Kidney capillary endothelial cell (primary cell): ENCODE data around the gene HSPB6.

Experiments used
- DNase-seq: peaks from one replicate; pipeline ENCODE4 v3.0.0-alpha.2; 2018; ENCODE audit warnings: low spot score

HSPB6 gene

DNA sequence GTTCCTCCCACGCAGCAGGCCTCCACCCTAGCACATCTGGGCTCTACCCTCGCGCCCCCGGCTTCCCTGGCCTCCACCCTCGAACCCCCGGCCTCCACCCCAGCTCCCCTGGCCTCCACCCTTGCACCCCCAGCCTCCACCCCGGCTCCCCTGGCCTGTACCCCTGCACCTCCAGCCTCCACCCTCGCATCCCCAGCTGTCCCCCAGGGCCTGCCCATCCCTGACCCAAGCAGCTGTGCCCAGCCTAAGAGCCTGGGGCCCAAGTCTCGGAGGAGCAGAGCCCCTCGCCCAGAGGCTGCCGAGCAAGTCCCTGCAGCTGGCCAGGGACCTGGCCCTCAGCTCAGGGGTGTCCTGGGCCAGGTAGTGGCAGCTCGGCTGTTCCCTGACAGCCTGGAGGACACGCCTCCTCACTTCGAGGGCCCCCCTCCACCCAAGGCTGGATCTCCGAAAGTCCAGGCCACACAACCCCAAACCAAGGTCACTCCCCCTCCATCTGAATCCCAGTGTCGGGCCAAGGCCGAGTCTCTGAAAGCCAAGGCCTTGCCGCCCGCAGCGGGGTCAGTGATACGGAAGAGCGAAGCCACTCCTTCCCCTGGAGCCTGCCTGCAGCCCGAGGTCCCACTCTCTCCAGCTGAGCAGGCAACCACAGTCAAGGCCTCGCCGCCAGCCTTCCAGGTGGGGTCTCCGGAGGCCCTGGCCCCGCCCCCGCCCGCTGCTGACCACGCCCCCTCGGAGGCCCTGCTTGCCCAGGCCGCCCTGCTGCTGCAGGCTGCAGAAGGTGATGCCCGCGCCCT is 10.7 kb upstream of the HSPB6 start:
- no peak for DNase-seq

DNA sequence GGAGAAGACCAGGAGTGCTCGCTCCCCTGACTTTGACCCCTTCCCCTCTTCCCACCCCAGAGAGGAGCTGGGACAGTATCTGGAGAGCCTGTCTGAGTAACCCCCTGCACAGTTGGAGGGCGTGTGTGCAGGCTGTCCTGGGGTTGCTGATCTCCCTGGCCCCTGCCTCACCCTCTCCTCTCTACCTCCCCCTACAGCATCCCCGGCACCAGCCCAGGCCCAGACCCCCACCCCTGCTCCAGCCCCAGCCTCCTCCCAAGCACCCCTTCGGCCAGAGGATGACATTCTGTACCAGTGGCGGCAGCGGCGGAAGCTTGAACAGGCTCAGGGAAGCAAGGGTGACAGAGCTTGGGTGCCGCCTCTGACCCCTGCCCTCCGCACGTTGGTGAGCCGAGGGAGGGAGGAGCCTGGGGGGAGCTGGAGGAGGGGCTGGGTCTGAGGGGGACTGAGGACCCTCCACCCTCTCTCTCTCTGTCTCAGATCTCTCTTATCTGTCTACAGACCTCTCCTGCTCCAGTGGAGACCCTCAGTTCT is 9.8 kb upstream of the HSPB6 start:
- no peak for DNase-seq

DNA sequence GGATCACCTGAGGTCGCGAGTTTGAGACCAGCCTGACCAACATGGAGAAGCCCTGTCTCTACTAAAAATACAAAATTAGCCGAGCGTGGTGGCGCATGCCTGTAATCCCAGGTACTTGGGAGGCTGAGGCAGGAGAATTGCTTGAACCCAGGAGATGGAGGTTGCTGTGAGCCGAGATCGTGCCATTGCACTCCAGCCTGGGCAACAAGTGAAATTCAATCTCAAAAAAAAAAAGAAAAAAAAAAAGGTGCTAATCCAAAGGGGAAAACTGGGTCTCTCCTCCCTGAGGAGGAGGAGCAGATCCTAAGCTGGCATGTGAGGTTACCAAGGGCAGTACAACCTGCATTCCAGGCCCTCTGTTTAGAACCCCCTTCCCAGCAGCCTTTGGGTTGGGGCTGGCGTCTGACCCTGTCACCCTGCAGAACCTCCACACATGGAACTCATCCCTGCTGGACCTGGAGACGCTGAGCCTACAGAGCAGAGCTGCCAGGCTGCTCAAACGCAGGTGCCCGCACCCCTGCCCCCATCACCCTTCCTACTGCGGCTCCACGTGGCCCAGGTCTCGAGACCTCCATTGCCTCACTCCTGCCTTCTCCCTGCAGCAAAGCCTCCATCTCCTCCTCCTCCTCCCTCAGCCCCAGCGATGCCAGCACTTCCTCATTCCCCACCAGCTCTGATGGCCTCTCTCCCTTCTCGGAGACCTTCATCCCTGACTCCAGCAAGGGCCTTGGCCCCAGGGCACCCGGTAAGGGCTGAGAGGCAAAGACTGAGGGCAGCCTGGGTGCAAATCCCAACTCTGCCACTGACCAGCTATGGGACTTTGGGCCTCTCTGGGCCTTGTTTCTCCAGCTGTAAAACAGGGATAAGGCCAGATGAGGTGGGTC is 7.8 kb upstream of the HSPB6 start:
- no peak for DNase-seq

DNA sequence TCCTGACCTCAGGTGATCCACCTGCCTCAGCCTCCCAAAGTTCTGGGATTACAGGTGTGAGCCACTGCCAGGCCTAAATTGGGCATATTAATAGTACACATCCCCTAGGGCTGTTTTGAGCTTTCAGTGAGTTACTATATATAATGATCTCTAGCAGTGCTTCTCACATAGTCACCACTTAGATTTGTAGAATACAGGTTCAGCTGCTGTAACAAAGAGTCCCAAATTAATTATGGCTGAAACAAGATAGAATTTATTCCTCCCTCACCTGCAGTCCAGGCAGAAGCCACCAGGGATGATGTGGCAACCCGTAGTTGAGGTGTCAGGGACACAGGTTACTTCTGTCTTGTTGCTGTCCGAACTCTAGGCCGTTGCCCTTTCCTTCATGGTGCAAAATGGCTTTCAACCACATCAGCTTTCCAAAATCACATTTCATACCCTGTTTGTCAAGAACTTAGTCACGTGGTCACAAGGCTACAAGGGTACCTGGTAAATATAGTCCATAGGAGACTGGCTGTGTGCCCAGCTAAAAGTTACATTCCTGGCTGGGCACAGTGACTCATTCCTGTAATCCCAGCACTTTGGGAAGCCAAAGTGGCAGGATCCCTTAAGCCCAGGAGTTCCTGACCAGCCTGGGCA is 4.0 kb upstream of the HSPB6 start:
- DNase-seq, result no peak

DNA sequence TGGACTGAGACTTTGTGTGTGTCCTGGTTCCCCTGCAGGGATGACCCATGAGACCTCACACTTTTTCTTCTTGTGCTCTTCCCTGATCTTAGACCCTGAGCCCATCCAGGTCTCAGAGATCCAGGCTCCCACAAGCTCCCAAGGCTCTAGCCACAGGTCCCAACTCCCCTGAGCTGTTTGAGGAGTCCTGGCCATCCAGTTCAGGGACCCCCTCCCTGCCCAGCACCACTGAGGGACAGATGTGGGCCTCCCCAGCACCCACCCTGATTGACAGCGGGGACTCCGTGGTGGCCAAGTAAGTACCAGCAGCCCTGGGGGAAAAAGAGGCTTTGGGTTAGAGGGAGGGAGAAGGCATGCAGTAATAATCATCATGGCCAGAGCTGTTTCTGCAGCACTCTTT is 2.9 kb upstream of the HSPB6 start:
- no peak for DNase-seq

DNA sequence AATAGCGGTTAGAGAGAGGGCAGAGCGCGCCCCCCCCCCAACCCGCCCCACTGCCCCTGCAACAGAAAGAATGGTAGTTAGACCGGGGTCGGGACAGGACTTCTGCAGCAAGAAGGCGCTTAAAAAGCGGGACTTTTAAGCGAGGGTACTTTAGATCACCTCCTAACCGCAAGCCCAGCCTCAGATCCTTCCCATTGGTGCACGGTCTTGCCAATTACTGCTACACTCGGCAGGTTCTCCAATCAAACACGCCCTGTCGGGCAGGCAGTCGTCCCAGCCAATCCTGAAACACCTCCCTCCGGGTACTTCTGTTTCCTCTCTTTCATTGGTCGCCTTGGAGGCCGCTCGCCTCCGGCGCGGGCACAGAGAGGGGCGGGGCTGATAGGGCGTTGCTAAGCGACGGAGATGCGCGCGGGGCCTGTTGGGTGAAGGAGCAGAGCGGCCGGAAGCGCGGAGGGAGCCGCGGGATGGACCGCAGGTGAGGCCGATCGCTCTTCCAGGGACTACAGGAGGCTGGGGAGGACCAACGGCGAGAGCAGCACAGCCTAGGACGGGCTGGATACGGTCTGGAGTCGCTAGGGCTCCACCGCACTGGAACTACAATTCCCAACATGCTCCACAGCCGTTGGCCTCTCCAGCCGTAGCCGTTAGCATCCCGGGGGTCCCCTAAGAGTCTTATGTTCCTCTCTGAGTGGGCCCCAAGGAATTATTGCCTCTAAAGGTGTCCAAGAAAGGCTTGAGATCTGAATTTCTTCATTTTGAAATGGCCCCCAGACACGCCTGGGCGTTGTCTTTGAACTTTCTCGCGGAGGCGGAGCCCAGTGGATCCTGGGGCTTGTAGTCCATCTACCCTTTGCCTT is 1.1 kb upstream of the HSPB6 start, which contains the start of gene PROSER3:
TSS of gene PROSER3 (plus strand) at position 428 of the 860 bp plus-strand sequence. CDS start at position 468, 40 bp downstream.
- peak; percentile 99 for DNase-seq

DNA sequence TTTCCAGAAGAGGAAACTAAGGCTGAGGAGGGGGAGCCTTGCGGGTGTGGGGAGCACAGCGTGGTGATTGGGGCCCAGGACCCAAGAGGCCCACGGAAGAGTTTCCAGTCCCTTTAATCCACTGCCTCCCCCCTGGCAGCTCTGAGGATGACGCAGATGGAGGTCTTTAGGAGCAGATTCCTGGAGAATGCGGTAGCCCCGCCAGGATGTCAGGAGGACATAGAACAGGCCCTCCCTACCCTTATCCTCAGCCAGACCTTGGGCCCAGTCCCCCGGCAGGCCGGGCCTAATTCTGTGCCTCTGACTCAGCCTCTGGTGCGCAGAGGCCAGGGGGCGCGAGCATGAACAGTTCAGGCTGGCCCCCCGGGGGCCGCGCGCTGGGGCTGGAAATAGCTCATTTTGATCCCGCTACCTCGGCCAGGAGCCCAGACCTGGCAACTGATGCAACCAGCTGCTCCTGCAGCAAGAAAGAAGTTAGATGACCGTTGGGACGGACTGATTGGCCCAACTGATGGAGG is 461 bp upstream of the HSPB6 start:
- DNase-seq, result peak; percentile 58

DNA sequence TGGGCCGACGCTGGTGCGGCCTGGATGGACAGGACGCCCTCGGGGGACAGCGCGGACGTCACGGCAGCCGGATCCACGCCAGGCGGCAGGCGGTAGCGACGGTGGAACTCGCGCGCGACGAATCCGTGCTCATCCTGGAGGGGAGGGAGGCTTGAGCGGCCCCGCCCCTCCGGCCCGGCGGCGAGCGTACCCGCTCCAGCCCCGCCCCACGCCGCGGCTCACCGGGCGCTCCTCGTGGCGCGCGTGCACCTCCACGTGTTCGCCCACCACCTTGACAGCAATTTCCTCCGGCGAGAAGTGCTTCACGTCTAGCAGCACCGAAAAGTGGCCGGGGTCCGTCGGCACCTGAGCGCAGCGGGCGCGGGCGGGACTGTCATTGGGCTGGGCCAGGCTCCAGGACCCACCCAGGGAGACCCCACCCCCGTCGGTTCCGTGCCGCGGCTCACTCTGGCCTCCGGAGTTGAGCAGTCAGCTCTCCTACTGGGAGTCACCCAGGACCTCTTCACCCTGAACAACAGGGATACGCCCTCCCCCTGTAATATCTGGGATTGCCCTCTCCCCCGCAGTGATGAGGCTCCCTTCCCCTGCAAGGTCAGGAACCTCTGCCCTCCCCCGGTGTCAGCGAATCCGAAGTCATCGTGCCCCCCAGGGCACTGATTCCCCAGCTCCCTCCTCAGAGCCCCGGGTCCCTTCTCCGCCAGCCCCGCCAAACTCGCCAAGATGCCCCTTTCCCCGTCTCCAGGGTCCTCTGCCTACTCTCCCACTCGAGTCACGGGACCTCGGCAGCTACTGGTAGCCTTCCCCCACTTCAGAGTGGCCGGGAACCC is 1.1 kb downstream of the HSPB6 start:
- DNase-seq, result no peak

DNA sequence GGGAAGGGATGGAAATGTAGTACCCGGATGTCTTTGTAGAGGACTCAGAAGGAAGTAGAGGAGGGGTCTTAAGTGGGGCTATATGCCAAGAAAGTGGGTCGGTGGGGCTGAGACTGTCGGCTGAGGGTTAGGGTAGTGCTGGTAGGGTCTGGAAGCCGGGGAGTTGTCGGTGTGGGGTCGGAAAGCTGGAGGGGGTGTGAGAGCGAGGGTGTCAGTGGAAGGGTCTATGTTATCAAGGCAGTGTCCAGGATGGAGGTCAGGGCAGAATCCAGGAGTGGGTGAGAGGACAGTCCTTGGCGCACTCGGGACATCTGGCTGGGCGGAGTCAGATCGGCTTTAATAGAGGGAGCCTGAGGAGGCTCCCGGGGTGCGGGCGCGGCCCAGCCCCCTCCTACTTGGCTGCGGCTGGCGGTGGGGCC is 1.7 kb downstream of the HSPB6 start:
- no peak for DNase-seq

DNA sequence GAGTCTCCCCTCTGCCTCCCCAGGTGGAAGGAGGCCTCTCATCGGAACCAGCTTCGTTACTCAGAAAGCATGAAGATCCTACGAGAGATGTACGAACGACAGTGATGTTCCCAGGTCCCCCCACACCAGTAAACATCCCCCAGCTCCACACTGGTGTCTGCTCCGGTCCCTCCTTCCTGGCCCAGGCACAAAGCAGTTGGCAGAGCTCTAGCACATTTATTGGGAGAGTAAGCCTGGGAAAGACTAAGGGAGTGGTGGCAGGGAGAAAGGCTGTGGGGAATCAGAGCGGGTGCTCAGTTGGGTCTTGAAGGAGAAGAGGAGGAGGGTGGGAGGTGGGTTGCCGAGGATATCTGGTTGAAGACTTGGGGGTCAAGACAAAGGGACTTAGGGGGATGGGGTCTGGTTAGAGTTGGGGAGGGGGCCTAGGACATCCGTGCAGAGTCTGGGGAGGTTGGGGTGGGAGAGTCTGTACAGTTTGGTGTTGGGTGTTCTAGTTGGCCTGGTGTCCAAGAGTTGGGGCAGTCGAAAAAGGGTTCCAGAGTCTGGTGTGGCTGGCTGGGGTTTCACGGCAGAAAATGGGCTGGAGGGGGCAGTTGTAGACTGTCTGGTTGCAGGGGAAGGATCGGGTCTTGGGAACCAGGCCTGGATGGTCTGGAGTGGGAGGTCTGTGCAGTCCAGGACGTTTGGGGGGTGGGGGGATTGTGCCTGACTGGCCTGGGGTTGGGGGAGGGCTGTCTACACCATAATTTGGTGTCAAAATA is 2.3 kb downstream of the HSPB6 start:
- no peak for DNase-seq

DNA sequence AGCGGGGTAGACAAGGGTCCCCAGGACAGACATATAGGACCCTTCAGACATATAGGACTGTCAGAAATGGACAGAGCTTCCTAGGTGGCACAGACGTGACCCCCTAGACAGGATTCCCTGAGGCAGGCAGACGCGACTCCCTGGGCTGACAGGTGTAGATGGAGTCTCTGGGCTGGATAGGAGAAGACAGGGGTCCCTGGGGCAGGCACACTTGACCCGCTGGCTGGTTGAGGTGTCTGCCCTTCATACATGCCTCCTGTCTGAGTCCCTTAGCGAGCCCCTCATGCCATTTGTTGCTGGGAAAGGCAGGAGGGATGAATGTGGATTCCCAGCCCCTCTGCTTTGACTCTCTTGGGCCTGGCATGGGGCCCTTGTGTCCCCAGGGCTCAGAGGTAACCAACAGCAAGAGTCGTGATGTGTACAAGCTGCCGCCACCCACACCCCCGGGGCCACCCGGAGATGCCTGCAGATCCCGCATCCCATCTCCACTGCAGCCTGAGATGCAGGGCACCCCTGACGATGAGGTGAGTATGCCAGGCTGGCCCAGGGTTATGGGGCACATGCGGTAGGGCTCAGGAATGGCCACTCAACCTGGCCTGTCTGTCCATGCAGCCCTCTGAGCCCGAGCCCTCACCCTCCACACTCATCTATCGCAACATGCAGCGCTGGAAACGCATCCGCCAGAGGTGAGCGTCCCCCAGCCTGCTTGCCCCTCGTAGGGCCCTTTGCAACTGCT is 3.0 kb downstream of the HSPB6 start:
- no peak for DNase-seq

DNA sequence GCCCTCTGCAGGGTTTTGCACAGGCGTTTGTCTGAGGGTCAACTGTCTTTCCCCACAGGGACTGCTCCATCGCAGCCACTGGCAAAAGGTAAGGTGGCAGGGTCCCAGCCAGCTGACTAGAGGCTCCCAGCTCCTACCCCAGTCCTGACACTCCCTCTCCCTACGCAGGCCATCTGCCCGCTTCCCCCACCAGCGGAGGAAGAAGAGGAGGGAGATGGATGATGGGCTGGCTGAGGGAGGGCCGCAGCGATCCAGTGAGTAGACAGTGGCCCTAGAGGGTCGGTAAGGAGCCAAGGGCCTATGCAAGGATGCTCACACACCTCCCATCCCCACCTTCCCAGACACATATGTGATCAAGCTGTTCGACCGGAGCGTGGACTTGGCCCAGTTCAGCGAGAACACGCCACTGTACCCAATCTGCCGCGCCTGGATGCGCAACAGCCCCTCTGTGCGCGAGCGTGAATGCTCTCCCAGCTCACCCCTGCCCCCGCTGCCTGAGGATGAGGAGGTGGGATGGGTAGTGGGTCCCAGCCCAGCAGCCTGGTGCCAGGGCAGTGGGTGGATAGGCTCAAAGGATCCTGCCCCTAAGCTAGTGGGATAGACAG is 4.0 kb downstream of the HSPB6 start:
- DNase-seq, result no peak

DNA sequence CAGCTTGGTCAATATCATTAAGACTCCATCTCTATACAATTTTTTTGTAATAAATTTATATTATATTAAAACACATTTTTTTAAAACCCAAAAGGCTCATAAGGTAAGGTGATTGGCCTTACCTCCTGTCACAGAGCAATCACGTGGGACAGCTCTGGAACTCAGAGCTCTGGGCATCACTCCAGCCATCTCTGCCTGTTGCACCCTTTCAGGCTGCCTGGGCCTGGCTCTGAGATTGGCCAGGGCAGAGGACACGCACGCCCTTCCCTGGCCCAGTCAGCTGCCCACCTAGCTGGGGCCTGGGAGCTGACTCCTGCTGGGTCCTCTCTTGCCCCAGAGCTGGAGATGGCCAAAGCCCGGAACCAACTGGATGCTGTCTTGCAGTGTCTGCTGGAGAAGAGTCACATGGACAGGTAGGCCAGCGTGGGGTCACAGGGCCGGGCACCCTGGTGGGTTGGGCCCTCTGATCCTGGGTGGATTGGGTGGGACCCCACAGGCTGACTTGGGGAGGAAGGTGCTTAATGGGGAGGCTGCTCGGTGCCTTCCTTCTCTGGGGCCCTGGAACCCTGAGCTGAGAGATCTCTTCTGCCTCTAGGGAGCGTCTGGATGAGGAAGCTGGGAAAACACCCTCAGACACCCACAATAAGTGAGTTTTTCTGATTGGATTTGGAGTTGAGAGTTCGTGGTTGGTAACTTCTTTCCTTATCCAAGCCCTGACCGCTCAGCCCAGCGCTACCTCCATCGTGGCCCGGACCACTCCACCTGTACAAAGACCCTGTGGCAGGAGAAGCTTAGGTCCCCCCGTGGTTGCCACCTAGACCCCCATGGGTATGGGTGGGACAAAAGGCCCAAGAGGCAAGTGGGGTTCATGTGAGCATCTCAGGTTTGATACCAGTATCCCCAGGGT is 4.7 kb downstream of the HSPB6 start:
- no peak for DNase-seq

DNA sequence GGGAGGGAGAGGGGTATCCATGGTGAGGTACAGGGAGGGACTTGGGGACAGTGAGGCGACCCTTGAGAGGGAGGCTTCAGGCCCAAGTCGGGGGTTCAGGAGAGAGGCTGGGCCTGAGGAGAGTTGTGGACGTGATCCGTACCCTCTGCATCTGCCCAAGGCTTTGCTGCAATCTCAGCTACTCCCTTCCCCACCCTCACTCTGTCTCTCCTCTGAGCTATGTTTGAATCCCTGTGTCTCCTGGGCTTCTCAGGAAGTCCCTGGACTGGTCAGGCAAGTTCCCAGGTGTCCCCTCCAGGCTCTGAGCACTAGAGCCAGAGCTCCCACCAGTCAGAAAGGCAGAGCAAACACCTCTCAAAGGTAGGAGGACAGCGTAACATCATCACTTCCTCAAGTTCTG is 6.7 kb downstream of the HSPB6 start:
- no peak for DNase-seq

DNA sequence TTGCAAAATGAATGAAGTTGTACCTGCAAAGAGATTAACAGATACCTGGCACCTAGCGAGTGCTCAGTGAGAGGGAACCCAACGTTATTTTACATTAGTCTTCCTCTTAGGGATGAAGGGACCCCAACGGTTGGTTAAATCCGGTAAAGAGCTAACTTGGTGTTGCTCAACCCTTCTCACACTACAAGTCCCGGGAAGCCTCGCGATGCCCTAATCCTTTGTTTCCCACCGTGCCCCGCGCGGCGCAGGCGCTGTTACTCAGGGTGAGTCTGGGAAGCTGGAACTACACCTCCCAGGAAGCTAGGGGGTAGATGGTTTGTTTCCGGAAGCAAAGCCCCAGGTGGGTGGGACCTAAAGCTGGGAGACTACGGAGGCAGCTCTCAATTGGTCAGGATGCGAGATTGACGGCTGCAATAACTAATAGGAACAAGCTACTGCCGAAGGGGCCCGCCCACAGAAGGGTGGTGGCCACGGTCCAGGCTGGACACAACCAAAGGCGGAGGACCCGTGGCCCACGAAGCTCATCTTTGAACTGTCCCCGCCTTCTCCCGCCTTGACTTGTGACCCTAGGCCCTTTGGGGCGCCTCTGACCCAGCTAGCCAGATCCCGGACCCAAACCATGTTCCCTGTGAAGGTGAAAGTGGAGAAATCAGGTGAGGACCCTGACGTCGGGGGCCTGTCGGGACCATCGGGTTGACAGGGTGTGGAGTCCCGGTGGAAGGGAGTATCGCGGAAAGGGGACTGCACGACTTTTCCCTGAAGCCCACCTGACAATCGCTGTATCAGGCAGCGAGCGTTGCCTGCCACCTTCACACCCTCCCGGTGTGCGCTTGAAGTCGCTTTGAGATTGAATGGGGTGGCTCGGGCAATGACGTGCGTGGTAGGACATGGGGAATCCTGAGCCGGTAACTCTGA is 8.5 kb downstream of the HSPB6 start, which contains the start of gene LIN37:
TSS of gene LIN37 (plus strand) at position 471 of the 915 bp plus-strand sequence. CDS start at position 620, 149 bp downstream.
- DNase-seq, result peak; percentile 97

DNA sequence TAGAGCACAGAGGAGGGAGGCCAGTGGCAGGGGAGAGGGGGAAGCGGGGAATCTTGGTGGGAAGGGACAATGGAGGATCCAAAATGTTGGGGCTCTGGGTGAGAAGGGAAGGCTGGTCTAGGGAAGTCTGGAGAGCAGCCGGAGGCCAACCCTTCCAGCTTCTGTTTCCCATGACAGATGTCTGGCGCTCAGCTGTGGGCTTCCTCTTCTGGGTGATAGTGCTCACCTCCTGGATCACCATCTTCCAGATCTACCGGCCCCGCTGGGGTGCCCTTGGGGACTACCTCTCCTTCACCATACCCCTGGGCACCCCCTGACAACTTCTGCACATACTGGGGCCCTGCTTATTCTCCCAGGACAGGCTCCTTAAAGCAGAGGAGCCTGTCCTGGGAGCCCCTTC is 10.3 kb downstream of the HSPB6 start:
- no peak for DNase-seq
